Parathyroid adenoma (tissue), 2 donors: ENCODE results near the gene KIZ.

Source experiments
- H2AFZ ChIP-seq: fragments of 300-600 bp; sonication (generic); one replicate; pipeline ENCODE4 v1.7.0; 2017; ENCODE audit warnings: antibody characterized with exemption, mild to moderate bottlenecking
- H3K27ac ChIP-seq: fragments of 300-600 bp; sonication (generic); one replicate; pipeline ENCODE4 v1.7.0; 2017
- H3K27me3 ChIP-seq: fragments of 300-600 bp; sonication (generic); one replicate; pipeline ENCODE4 v1.7.0; 2017; ENCODE audit warnings: low read length; ENCODE audit not compliant: control insufficient read depth, insufficient read depth
- H3K36me3 ChIP-seq: fragments of 300-600 bp; sonication (generic); one replicate; pipeline ENCODE4 v1.7.0; 2017; ENCODE audit warnings: low read length; ENCODE audit not compliant: control insufficient read depth, insufficient read depth
- H3K4me1 ChIP-seq: fragments of 300-600 bp; sonication (generic); one replicate; pipeline ENCODE4 v1.7.0; 2017; ENCODE audit warnings: control low read depth
- H3K4me2 ChIP-seq: fragments of 300-600 bp; sonication (generic); one replicate; pipeline ENCODE4 v1.7.0; 2017; ENCODE audit warnings: low read length
- H3K4me3 ChIP-seq: fragments of 300-600 bp; sonication (generic); one replicate; pipeline ENCODE4 v1.7.0; 2017; ENCODE audit warnings: low read depth, low read length
- H3K79me2 ChIP-seq: fragments of 300-600 bp; sonication (generic); one replicate; pipeline ENCODE4 v1.7.0; 2017; ENCODE audit warnings: control low read depth
- H3K9ac ChIP-seq: fragments of 300-600 bp; sonication (generic); one replicate; pipeline ENCODE4 v1.7.0; 2017; ENCODE audit warnings: mild to moderate bottlenecking
- H3K9me3 ChIP-seq: fragments of 300-600 bp; sonication (generic); one replicate; pipeline ENCODE4 v1.7.0; 2017; ENCODE audit warnings: low read length; ENCODE audit not compliant: control insufficient read depth
- CTCF ChIP-seq: fragments of 300-600 bp; sonication (generic); IDR thresholded peaks from one replicate; pipeline ENCODE4 v1.7.0; 2017; ENCODE audit warnings: antibody characterized with exemption, mild to moderate bottlenecking
- donor health status: primary hyperparathyroidism.

KIZ gene

GRCh38 chr20:21203088-21203656, 77.3 kb downstream of the KIZ start:
- no peak for TF ChIP-seq CTCF
- Histone ChIP-seq H3K9ac (no peak overlapping the region), H3K79me2 (no peaks in the 10 kb centered on the region), H3K9me3 (no peaks in the 10 kb centered on the region), H3K27me3 (no peaks in the 10 kb centered on the region), H3K4me2 (no peak overlapping the region), H3K4me3 (no peak overlapping the region), H3K27ac (no peak overlapping the region), H2AFZ (no peak overlapping the region), H3K36me3 (no peaks in the 10 kb centered on the region), H3K4me1 (no peaks in the 10 kb centered on the region)

- Histone ChIP-seq H3K9ac (no peak overlapping the region), H3K4me1 (no peaks in the 10 kb centered on the region), H3K9me3 (no peaks in the 10 kb centered on the region), H2AFZ (no peak overlapping the region), H3K79me2 (no peaks in the 10 kb centered on the region), H3K27ac (no peak overlapping the region), H3K4me2 (no peak overlapping the region), H3K36me3 (no peaks in the 10 kb centered on the region), H3K4me3 (no peak overlapping the region), H3K27me3 (no peaks in the 10 kb centered on the region)
- TF ChIP-seq CTCF = no peak
Observed at GRCh38 chr20:21206584-21206983, 80.7 kb downstream of the KIZ start.

- Histone ChIP-seq H3K79me2 (no peaks in the 10 kb centered on the region), H3K9me3 (no peaks in the 10 kb centered on the region), H3K27ac (no peak overlapping the region), H3K36me3 (no peaks in the 10 kb centered on the region), H2AFZ (no peak overlapping the region), H3K4me3 (no peak overlapping the region), H3K27me3 (no peaks in the 10 kb centered on the region), H3K9ac (no peak overlapping the region), H3K4me2 (no peak overlapping the region), H3K4me1 (no peaks in the 10 kb centered on the region)
- no peak for TF ChIP-seq CTCF
Observed at GRCh38 chr20:21208999-21209398, 83.1 kb downstream of the KIZ start.

- no peak for TF ChIP-seq CTCF
- no peaks in the 10 kb centered on the region for H3K79me2 ChIP-seq
- no peak overlapping the region for H3K9ac ChIP-seq
- no peak overlapping the region for H3K4me2 ChIP-seq
- no peaks in the 10 kb centered on the region for H3K4me1 ChIP-seq
- no peak overlapping the region for H2AFZ ChIP-seq
- no peak overlapping the region for H3K27ac ChIP-seq
- H3K27me3 ChIP-seq = no peaks in the 10 kb centered on the region
- no peaks in the 10 kb centered on the region for H3K9me3 ChIP-seq
- no peak overlapping the region for H3K4me3 ChIP-seq
- H3K36me3 ChIP-seq = no peaks in the 10 kb centered on the region
Observed at GRCh38 chr20:21209668-21210067, 83.8 kb downstream of the KIZ start.

- Histone ChIP-seq H2AFZ (no peak overlapping the region), H3K9me3 (no peaks in the 10 kb centered on the region), H3K4me3 (no peak overlapping the region), H3K27ac (no peak overlapping the region), H3K9ac (no peak overlapping the region), H3K36me3 (no peaks in the 10 kb centered on the region), H3K79me2 (no peaks in the 10 kb centered on the region), H3K4me1 (no peaks in the 10 kb centered on the region), H3K27me3 (no peaks in the 10 kb centered on the region), H3K4me2 (no peak overlapping the region)
- no peak for TF ChIP-seq CTCF
Observed at GRCh38 chr20:21213691-21214090, 87.8 kb downstream of the KIZ start.
